Kidney (tissue), 14 donors: ENCODE data around the gene ORC3. TPM values are rescaled to one million over a fixed set of nuclear protein-coding genes. Genes with fewer than 3 reads are reported as not detected.

Experiments
- DNase-seq, 5 donors: peaks; one replicate each; pipeline ENCODE4 v3.0.0-alpha.2; 2013 to 2020
- FAIRE-seq: peaks from 2 replicates; lab custom pipeline; 2012; peaks lifted over from hg19 to GRCh38; lab: Jason Lieb, UNC
- H3K27ac ChIP-seq, 2 donors: one replicate each; pipeline ENCODE4 v1.7.0; 2013; ENCODE audit warnings: low read depth in 2 of 2, low read length in 2 of 2, inconsistent platforms in 1 of 2
- H3K27me3 ChIP-seq: one replicate; pipeline ENCODE4 v1.7.1; 2013; ENCODE audit warnings: low read length, inconsistent platforms; ENCODE audit not compliant: control insufficient read depth, insufficient read depth
- H3K36me3 ChIP-seq, 3 donors: one replicate each; pipeline versions ENCODE4 v1.7.0 to v1.7.1; 2013; ENCODE audit warnings: low read length in 3 of 3, control low read depth in 1 of 3, inconsistent platforms in 1 of 3; ENCODE audit not compliant: insufficient read depth in 3 of 3, control insufficient read depth in 2 of 3
- H3K4me1 ChIP-seq, 3 donors: one replicate each; pipeline versions ENCODE4 v1.7.0 to v1.7.1; 2013; ENCODE audit warnings: low read length in 3 of 3, inconsistent platforms in 1 of 3, low read depth in 1 of 3; ENCODE audit not compliant: control insufficient read depth in 2 of 3, insufficient read depth in 2 of 3
- H3K4me3 ChIP-seq, 3 donors: one replicate each; pipeline versions ENCODE4 v1.7.0 to v1.8.1; 2013; ENCODE audit warnings: low read length in 3 of 3, control low read depth in 1 of 3, inconsistent platforms in 1 of 3
- H3K9ac ChIP-seq, 3 donors: one replicate each; pipeline versions ENCODE4 v1.7.0 to v1.7.1; 2013; ENCODE audit warnings: low read length in 3 of 3, control low read depth in 1 of 3, inconsistent platforms in 1 of 3
- H3K9me3 ChIP-seq, 3 donors: one replicate each; pipeline versions ENCODE4 v1.7.0 to v1.7.1; 2013; ENCODE audit warnings: low read length in 3 of 3, control low read depth in 1 of 3, inconsistent platforms in 1 of 3; ENCODE audit not compliant: control insufficient read depth in 2 of 3, insufficient read depth in 1 of 3
- intact Hi-C: fragments of 100-400 bp; cut with DNase I; formaldehyde crosslinking; loops from one replicate; pipeline ENCODE4 v1.11.1; 2022
- polyA plus RNA-seq: library from polyadenylated mRNA; stranded (reverse); fragments of 350-450 nt; fragmentation: Illumina TruSeq; extraction: RNeasy Lipid Tissue Mini Kit (QIAGEN cat#74804); gene quantifications from one replicate; pipeline ENCODE4 v1.2.3, GENCODE V29; 2014; ENCODE audit warnings: low read depth, low replicate concordance; ENCODE audit not compliant: insufficient read depth
- total RNA-seq: library from RNA; stranded (reverse); fragmentation: NEBNext Ultra II Directional; extraction: Animal tissue kit (Norgen Biotek cat#: 25700); gene quantifications from one replicate; pipeline ENCODE4 v1.2.1, GENCODE V29; 2021
- TF ChIP-seq, protein P1 (sequence below): IDR thresholded peaks from 3 replicates; pipeline ENCODE4 v1.5.1; 2012; ENCODE audit warnings: mild to moderate bottlenecking, moderate library complexity, borderline replicate concordance; ENCODE audit not compliant: insufficient read depth; ENCODE audit errors: extremely low read depth
- donor health status: control.
- donor health status: control.
- donor health status: control.
- donor health status: control.
- donor health status: control.
- donor health status: DM: yes; HTN: yes; CAD: no.
- donor health status: Normal renal cell carcinoma (clear cell type).

The ORC3 gene
- total and polyA plus RNA-seq, 2 donors from 2014 or later: 16.4 to 22.7 TPM

DNA sequence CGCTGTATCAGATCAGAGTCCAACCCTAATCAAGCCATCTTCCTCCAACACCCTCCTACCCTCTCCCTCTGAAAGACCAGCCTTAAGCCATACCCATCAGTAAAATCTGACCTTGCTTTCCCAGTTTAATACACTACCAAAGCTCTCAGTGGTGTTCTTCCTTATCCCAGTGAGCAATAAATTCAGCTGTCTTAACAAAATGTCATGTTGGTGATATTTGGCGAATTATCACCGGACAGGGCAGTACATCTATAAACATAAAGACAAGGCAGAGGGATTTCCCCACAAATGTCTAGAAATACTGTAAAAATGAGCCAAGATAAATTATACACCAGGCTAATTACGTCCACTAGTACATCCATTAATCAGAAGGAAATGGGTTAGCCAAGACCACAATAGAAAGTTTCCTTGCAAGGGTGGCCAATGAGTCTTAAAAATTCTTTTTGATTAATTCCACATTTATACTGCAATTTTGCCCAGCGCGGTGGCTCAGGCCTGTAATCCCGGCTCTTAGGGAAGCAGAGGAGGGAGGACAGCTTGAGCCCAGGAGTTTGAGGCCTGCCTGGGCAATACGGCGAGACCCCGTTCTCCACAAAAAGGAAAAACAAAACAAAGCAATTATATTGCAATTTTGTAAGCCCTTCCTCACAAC, 1.1 kb upstream of the ORC3 start:
- H3K36me3 ChIP-seq: no peaks in the 10 kb centered on the region
- intact Hi-C loops: no loop called here
- peak overlapping the region; percentile 99 to 100 (median 100) for H3K4me3 ChIP-seq
- H3K4me1 ChIP-seq: peaks cover 0 to 8% (median 7%) of the 10 kb centered on the region in 3 donors
- TF ChIP-seq, protein P1, sequence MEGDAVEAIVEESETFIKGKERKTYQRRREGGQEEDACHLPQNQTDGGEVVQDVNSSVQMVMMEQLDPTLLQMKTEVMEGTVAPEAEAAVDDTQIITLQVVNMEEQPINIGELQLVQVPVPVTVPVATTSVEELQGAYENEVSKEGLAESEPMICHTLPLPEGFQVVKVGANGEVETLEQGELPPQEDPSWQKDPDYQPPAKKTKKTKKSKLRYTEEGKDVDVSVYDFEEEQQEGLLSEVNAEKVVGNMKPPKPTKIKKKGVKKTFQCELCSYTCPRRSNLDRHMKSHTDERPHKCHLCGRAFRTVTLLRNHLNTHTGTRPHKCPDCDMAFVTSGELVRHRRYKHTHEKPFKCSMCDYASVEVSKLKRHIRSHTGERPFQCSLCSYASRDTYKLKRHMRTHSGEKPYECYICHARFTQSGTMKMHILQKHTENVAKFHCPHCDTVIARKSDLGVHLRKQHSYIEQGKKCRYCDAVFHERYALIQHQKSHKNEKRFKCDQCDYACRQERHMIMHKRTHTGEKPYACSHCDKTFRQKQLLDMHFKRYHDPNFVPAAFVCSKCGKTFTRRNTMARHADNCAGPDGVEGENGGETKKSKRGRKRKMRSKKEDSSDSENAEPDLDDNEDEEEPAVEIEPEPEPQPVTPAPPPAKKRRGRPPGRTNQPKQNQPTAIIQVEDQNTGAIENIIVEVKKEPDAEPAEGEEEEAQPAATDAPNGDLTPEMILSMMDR: no peak
- FAIRE-seq (no peak), DNase-seq (no peak)
- peak overlapping the region; percentile 87 to 100 (median 92) for H3K9ac ChIP-seq
- H3K27ac ChIP-seq: no peak overlapping the region
- H3K9me3 ChIP-seq: no peaks in the 10 kb centered on the region
- H3K27me3 ChIP-seq: no peaks in the 10 kb centered on the region

DNA sequence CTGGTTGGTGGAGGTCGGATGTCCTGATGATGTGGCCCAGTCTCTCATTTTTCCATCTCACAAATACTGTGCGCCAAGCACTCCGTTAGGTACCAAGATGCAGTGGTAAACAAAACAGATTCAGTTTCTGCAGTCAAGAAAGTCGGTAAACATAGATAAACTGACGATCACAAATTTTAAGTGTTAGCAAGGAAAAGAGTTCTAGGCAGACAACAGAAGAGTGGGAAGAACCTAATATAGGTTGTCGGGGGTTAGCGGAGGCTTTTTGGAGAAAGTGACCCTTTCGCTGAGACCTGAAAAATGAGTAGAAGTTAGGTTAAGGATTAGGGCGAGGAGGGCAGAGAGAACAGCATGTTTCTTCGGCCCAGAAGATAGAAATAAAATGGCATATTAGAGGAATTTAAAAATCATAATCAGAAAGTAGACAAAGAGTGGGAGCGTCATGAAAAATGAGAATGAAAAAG, 514 bp downstream of the ORC3 start:
- DNase-seq (no peak), FAIRE-seq (no peak)
- peak overlapping the region in 1 of 2 donors; percentile 68 for H3K27ac ChIP-seq
- intact Hi-C loops: no loop called here
- H3K9ac ChIP-seq: peak overlapping the region; percentile 82 to 100 (median 87)
- no peaks in the 10 kb centered on the region for H3K27me3 ChIP-seq
- peaks cover 2 to 5% (median 4%) of the 10 kb centered on the region in 3 donors for H3K36me3 ChIP-seq
- no peaks in the 10 kb centered on the region for H3K9me3 ChIP-seq
- TF ChIP-seq, protein P1: no peak
- peaks cover 0 to 8% (median 7%) of the 10 kb centered on the region in 3 donors for H3K4me1 ChIP-seq
- peak overlapping the region; percentile 99 to 100 (median 100) for H3K4me3 ChIP-seq

DNA sequence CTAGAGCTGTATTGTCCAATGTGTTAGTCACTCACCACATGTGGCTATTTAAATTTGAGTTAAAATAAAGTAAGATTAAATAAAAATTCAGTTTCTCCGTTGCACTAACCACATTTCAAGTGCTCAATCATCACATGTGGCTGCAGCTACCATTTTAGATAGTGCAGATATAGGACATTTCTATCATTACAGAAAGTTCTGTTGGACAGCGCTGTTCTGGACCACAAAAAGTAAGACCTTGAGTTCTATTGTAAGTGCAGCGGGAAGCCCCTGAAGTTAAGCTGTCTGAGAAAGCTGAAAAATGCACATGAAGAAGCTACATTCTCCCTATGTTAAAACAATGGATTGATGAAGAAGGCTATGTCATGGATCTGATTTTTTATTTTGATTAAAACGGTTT, 1.1 kb downstream of the ORC3 start:
- H3K27me3 ChIP-seq: no peaks in the 10 kb centered on the region
- peak overlapping the region in 1 of 3 donors; percentile 100 for H3K9ac ChIP-seq
- H3K27ac ChIP-seq: no peak overlapping the region
- TF ChIP-seq, protein P1: no peak
- peaks cover 2 to 5% (median 4%) of the 10 kb centered on the region in 3 donors for H3K36me3 ChIP-seq
- DNase-seq (no peak), FAIRE-seq (no peak)
- peak overlapping the region; percentile 99 to 100 (median 100) for H3K4me3 ChIP-seq
- intact Hi-C loops: no loop called here
- H3K4me1 ChIP-seq: peaks cover 0 to 8% (median 7%) of the 10 kb centered on the region in 3 donors
- H3K9me3 ChIP-seq: no peaks in the 10 kb centered on the region
